CD4-positive, alpha-beta T cell (primary cell): ENCODE measurements around the gene OPRM1. TPM values are rescaled to one million over a fixed set of nuclear protein-coding genes. Genes with fewer than 3 reads are reported as not detected.
A peak's percentile ranks its signal among the peaks of the same experiment; 100 is the strongest.

ENCODE experiments used
- ATAC-seq: fragments of 200-7000 bp; cut with Tn5 transposase; one replicate; pipeline ENCODE4 v1.10.0; 2022; ENCODE audit warnings: mild to moderate bottlenecking; ENCODE audit not compliant: poor library complexity
- CTCF ChIA-PET: fragments of 350-600 bp; sonication (Branson Sonifier 250); formaldehyde crosslinking; loops from one replicate; lab custom pipeline; 2021; ENCODE audit warnings: antibody characterized with exemption, inconsistent platforms; lab: Charles Lee
- POLR2A ChIA-PET: fragments of 350-600 bp; sonication (Branson Sonifier 250); formaldehyde crosslinking; loops from one replicate; lab custom pipeline; 2021; ENCODE audit warnings: antibody characterized with exemption, inconsistent platforms; lab: Charles Lee
- DNase-seq, 14 experiments: peaks; one replicate each; pipeline ENCODE4 v3.0.0-alpha.2; 2013 to 2020; ENCODE audit warnings: mixed read lengths in 2 of 14
- H3K27ac ChIP-seq, 2 donors: one replicate each; pipeline versions ENCODE4 v1.5.1 to v1.7.0; 2013; ENCODE audit warnings: low read length in 2 of 2, low read depth in 1 of 2, mild to moderate bottlenecking in 1 of 2
- H3K27me3 ChIP-seq, 2 experiments: 1 replicate in 1 of 2; 2 replicates in 1 of 2; pipeline versions ENCODE4 v1.6.1 to v1.7.0; 2013; ENCODE audit warnings: low read length in 2 of 2, control low read depth in 1 of 2, mild to moderate bottlenecking in 1 of 2, moderate library complexity in 1 of 2; ENCODE audit not compliant: insufficient read depth in 2 of 2, control insufficient read depth in 1 of 2
- H3K36me3 ChIP-seq: one replicate; pipeline ENCODE4 v1.6.1; 2013; ENCODE audit warnings: low read length, control low read depth; ENCODE audit not compliant: insufficient read depth
- H3K4me1 ChIP-seq: one replicate; pipeline ENCODE4 v1.6.1; 2013; ENCODE audit warnings: low read length, control low read depth; ENCODE audit not compliant: insufficient read depth
- H3K4me3 ChIP-seq: one replicate; pipeline ENCODE4 v1.5.1; 2013; ENCODE audit warnings: mild to moderate bottlenecking, low read length, moderate library complexity
- H3K9me3 ChIP-seq, 2 experiments: 1 replicate in 1 of 2; 2 replicates in 1 of 2; pipeline versions ENCODE4 v1.6.1 to v1.7.0; 2013; ENCODE audit warnings: low read length in 2 of 2, mild to moderate bottlenecking in 2 of 2, control low read depth in 1 of 2, moderate library complexity in 1 of 2; ENCODE audit not compliant: control insufficient read depth in 1 of 2, insufficient read depth in 1 of 2
- H3K27ac Mint-ChIP-seq: one replicate; pipeline ENCODE4 v1.8.0; 2020; ENCODE audit warnings: mixed read lengths
- H3K27me3 Mint-ChIP-seq: one replicate; pipeline ENCODE4 v1.8.0; 2021; ENCODE audit warnings: mixed read lengths
- H3K36me3 Mint-ChIP-seq: one replicate; pipeline ENCODE4 v1.8.0; 2021; ENCODE audit warnings: low read depth, mixed read lengths
- H3K4me1 Mint-ChIP-seq: one replicate; pipeline ENCODE4 v1.8.0; 2021; ENCODE audit warnings: low read depth, mixed read lengths
- H3K4me3 Mint-ChIP-seq: one replicate; pipeline ENCODE4 v1.8.0; 2020; ENCODE audit warnings: mild to moderate bottlenecking, mixed read lengths
- H3K9me3 Mint-ChIP-seq: one replicate; pipeline ENCODE4 v1.8.0; 2020; ENCODE audit warnings: mixed read lengths
- CTCF ChIP-seq: fragments of 200-600 bp; IDR thresholded peaks from one replicate; pipeline ENCODE4 v1.8.0; 2022; ENCODE audit warnings: antibody characterized with exemption, mild to moderate bottlenecking
- intact Hi-C, 2 experiments: fragments of 100-400 bp; cut with DNase I in 1 of 2; cut with micrococcal nuclease in 1 of 2; formaldehyde crosslinking; loops; one replicate each; pipeline versions ENCODE4 v1.15.1 to v1.9.0; 2023 to 2025; cut with DNase I, micrococcal nuclease
- total RNA-seq, 174 experiments: library from RNA in 2 of 174; stranded (reverse) in 2 of 174; gene quantifications; one replicate each; pipeline ENCODE4 v1.2.3 and lab custom pipeline; 2021 to 2026

Gene OPRM1
- total RNA-seq, 2 experiments from 2014 or later, result not detected

- no peaks in the 10 kb centered on the region for H3K27me3 ChIP-seq
- no peaks in the 10 kb centered on the region for H3K9me3 ChIP-seq
- ATAC-seq, result no peak
- no peaks in the 10 kb centered on the region for H3K27me3 Mint-ChIP-seq
- peak overlapping the region; percentile 21 for H3K27ac Mint-ChIP-seq
- peaks cover 64% of the 10 kb centered on the region for H3K36me3 Mint-ChIP-seq
- POLR2A ChIA-PET, result no interaction called here
- H3K4me1 ChIP-seq, result peaks cover 30% of the 10 kb centered on the region
- H3K9me3 Mint-ChIP-seq, result no peaks in the 10 kb centered on the region
- H3K4me3 Mint-ChIP-seq, result no peak overlapping the region
- DNase-seq, result no peak
- intact Hi-C loops, result no loop called here
- H3K27ac ChIP-seq, result no peak overlapping the region
- no peak overlapping the region for H3K4me3 ChIP-seq
- TF ChIP-seq CTCF, result no peak
- CTCF ChIA-PET, result interaction anchor here (2.2 kb wide), 1 partner anchor 51 kb away, joined by 5 read pairs; no protein-coding TSS in a partner anchor
- H3K4me1 Mint-ChIP-seq, result peaks cover 81% of the 10 kb centered on the region
- peaks cover 20% of the 10 kb centered on the region for H3K36me3 ChIP-seq
Observed at GRCh38 chr6:154226461-154226860, 187.4 kb downstream of the OPRM1 start.

- H3K4me3 Mint-ChIP-seq, result no peak overlapping the region
- Histone ChIP-seq H3K4me3 (no peak overlapping the region), H3K9me3 (no peaks in the 10 kb centered on the region), H3K27me3 (no peaks in the 10 kb centered on the region), H3K36me3 (peaks cover 10% of the 10 kb centered on the region), H3K4me1 (peaks cover 30% of the 10 kb centered on the region), H3K27ac (no peak overlapping the region)
- H3K36me3 Mint-ChIP-seq, result peaks cover 60% of the 10 kb centered on the region
- ATAC-seq (no peak), DNase-seq (no peak)
- ChIA-PET CTCF (interaction anchor here (1.3 kb wide), 1 partner anchor 9 kb away, joined by 4 read pairs; no protein-coding TSS in a partner anchor), POLR2A (interaction anchor here (0.8 to 1.3 kb wide), 2 partner anchors 19 to 21 kb away, joined by 4 to 5 read pairs; no protein-coding TSS in a partner anchor)
- no peaks in the 10 kb centered on the region for H3K27me3 Mint-ChIP-seq
- TF ChIP-seq CTCF, result no peak
- H3K9me3 Mint-ChIP-seq, result no peaks in the 10 kb centered on the region
- intact Hi-C loops, result no loop called here
- peak overlapping the region; percentile 87 for H3K27ac Mint-ChIP-seq
- H3K4me1 Mint-ChIP-seq, result peaks cover 82% of the 10 kb centered on the region
Observed at GRCh38 chr6:154227862-154228520, 189.0 kb downstream of the OPRM1 start.

- ChIA-PET POLR2A (no interaction called here), CTCF (no interaction called here)
- intact Hi-C loops, result no loop called here
- DNase-seq, result no peak
- H3K9me3 ChIP-seq, result no peaks in the 10 kb centered on the region
- Mint-ChIP-seq H3K36me3 (peaks cover 59% of the 10 kb centered on the region), H3K27me3 (no peaks in the 10 kb centered on the region), H3K27ac (peak overlapping the region; percentile 87), H3K9me3 (no peaks in the 10 kb centered on the region), H3K4me3 (no peak overlapping the region), H3K4me1 (peaks cover 82% of the 10 kb centered on the region)
- TF ChIP-seq CTCF, result no peak
- H3K4me3 ChIP-seq, result no peak overlapping the region
- no peak for ATAC-seq
- H3K4me1 ChIP-seq, result peaks cover 31% of the 10 kb centered on the region
- H3K36me3 ChIP-seq, result peaks cover 13% of the 10 kb centered on the region
- H3K27ac ChIP-seq, result no peak overlapping the region
- no peaks in the 10 kb centered on the region for H3K27me3 ChIP-seq
Observed at GRCh38 chr6:154228521-154228905, 189.5 kb downstream of the OPRM1 start.
